Liver (tissue), 9 donors: ENCODE measurements around the gene CD27. TPM values are rescaled to one million over a fixed set of nuclear protein-coding genes. Genes with fewer than 3 reads are reported as not detected.
A peak's percentile ranks its signal among the peaks of the same experiment; 100 is the strongest.

Experiments
- DNase-seq: peaks from one replicate; pipeline ENCODE4 v3.0.0-alpha.2; 2017; ENCODE audit warnings: low spot score
- H3K27ac ChIP-seq, 2 donors: one replicate each; pipeline ENCODE4 v1.7.0; 2013; ENCODE audit warnings: inconsistent platforms in 2 of 2, low read length in 2 of 2, control low read depth in 1 of 2, low read depth in 1 of 2, mild to moderate bottlenecking in 1 of 2
- H3K27me3 ChIP-seq, 4 donors: one replicate each; pipeline versions ENCODE4 v1.6.1 to v1.7.0; 2013; ENCODE audit warnings: low read length in 3 of 4, inconsistent platforms in 1 of 4, mild to moderate bottlenecking in 1 of 4, moderate library complexity in 1 of 4; ENCODE audit not compliant: control insufficient read depth in 4 of 4, insufficient read depth in 4 of 4
- H3K36me3 ChIP-seq, 4 donors: one replicate each; pipeline versions ENCODE4 v1.6.1 to v1.7.0; 2013; ENCODE audit warnings: low read length in 3 of 4, mild to moderate bottlenecking in 3 of 4, low read depth in 1 of 4, moderate library complexity in 1 of 4; ENCODE audit not compliant: control insufficient read depth in 4 of 4, insufficient read depth in 3 of 4
- H3K4me1 ChIP-seq, 4 donors: one replicate each; pipeline versions ENCODE4 v1.6.1 to v1.7.0; 2013; ENCODE audit warnings: low read length in 3 of 4, mild to moderate bottlenecking in 3 of 4, moderate library complexity in 1 of 4; ENCODE audit not compliant: control insufficient read depth in 4 of 4, insufficient read depth in 4 of 4
- H3K4me3 ChIP-seq, 3 donors: one replicate each; pipeline versions ENCODE4 v1.6.1 to v1.7.0; 2013; ENCODE audit warnings: low read length in 3 of 3, control low read depth in 1 of 3, low read depth in 1 of 3, mild to moderate bottlenecking in 1 of 3
- H3K9ac ChIP-seq, 2 donors: one replicate each; pipeline ENCODE4 v1.7.0; 2013; ENCODE audit warnings: low read length in 2 of 2, mild to moderate bottlenecking in 2 of 2, moderate library complexity in 2 of 2, control low read depth in 1 of 2, low read depth in 1 of 2
- H3K9me3 ChIP-seq, 4 donors: one replicate each; pipeline versions ENCODE4 v1.6.1 to v1.7.0; 2013; ENCODE audit warnings: low read length in 3 of 4; ENCODE audit not compliant: control insufficient read depth in 4 of 4
- ATF3 ChIP-seq: IDR thresholded peaks from 2 replicates; pipeline ENCODE4 v1.6.1; 2016; ENCODE audit warnings: antibody characterized with exemption
- CTCF ChIP-seq: fragments of 150-350 bp; IDR thresholded peaks from 2 replicates; pipeline ENCODE4 v1.5.1; 2017; ENCODE audit warnings: improper control_type of control experiment, low read depth, low read length; ENCODE audit not compliant: missing input control
- EGR1 ChIP-seq, 2 donors: IDR thresholded peaks; 2 replicates each; pipeline ENCODE4 v1.6.1; 2016 to 2018; ENCODE audit warnings: antibody characterized with exemption in 2 of 2, low read depth in 2 of 2
- FOXA1 ChIP-seq: IDR thresholded peaks from 2 replicates; pipeline ENCODE4 v1.6.1; 2016; ENCODE audit warnings: antibody characterized with exemption
- FOXA2 ChIP-seq: IDR thresholded peaks from 2 replicates; pipeline ENCODE4 v1.6.1; 2016; ENCODE audit warnings: antibody characterized with exemption
- GABPA ChIP-seq, 2 donors: IDR thresholded peaks in 1 of 2; conservative IDR thresholded peaks in 1 of 2; 2 replicates each; pipeline ENCODE4 v1.6.1; 2016; ENCODE audit warnings: antibody characterized with exemption in 2 of 2, mild to moderate bottlenecking in 1 of 2, moderate library complexity in 1 of 2
- HNF4A ChIP-seq, 2 donors: conservative IDR thresholded peaks; 2 replicates each; pipeline ENCODE4 v1.6.1; 2016; ENCODE audit warnings: antibody characterized with exemption in 2 of 2, mild to moderate bottlenecking in 2 of 2
- HNF4G ChIP-seq: IDR thresholded peaks from 2 replicates; pipeline ENCODE4 v1.6.1; 2016; ENCODE audit warnings: antibody characterized with exemption
- JUND ChIP-seq, 2 donors: IDR thresholded peaks; 2 replicates each; pipeline ENCODE4 v1.6.1; 2016; ENCODE audit warnings: antibody characterized with exemption in 2 of 2
- MAX ChIP-seq: IDR thresholded peaks from 2 replicates; pipeline ENCODE4 v1.6.1; 2016; ENCODE audit warnings: antibody characterized with exemption
- RAD21 ChIP-seq, 2 donors: IDR thresholded peaks; 2 replicates each; pipeline ENCODE4 v1.6.1; 2016; ENCODE audit warnings: antibody characterized with exemption in 2 of 2, mild to moderate bottlenecking in 2 of 2
- SP1 ChIP-seq: IDR thresholded peaks from 2 replicates; pipeline ENCODE4 v1.6.1; 2018; ENCODE audit warnings: antibody characterized with exemption, mild to moderate bottlenecking
- TAF1 ChIP-seq: conservative IDR thresholded peaks from 2 replicates; pipeline ENCODE4 v1.6.1; 2016; ENCODE audit warnings: antibody characterized with exemption, mild to moderate bottlenecking
- YY1 ChIP-seq: IDR thresholded peaks from 2 replicates; pipeline ENCODE4 v1.6.1; 2016; ENCODE audit warnings: antibody characterized with exemption, mild to moderate bottlenecking
- ZBTB33 ChIP-seq: IDR thresholded peaks from 2 replicates; pipeline ENCODE4 v1.6.1; 2016; ENCODE audit warnings: antibody characterized with exemption
- WGBS: extraction: QIAGEN DNeasy Blood & Tissue Kit; methylation state at CpG from one replicate; pipeline ENCODE4 v1.1.7; 2013; 5-methylcytosine and 5-hydroxymethylcytosine counted together
- polyA plus RNA-seq, 2 donors: library from polyadenylated mRNA; stranded (reverse) in 1 of 2; unstranded in 1 of 2; fragments of 200-250 nt in 1 of 2; fragments of >200 nt in 1 of 2; fragmentation: Nextera tagmentation in 1 of 2; extraction: Ambion mirVana in 1 of 2; gene quantifications; one replicate each; pipeline versions ENCODE4 v1.2.1 to v1.2.3, GENCODE V29; 2013 to 2015
- total RNA-seq, 2 donors: library from RNA; depleted of rRNA; stranded (reverse); fragments of >200 nt; gene quantifications; one replicate each; pipeline ENCODE4 v1.2.3, GENCODE V29; 2014
- donor health status: healthy.
- donor health status: healthy.
- donor health status: healthy.
- donor health status: healthy.
- donor health status: healthy.

Gene CD27
- total and polyA plus RNA-seq, 4 donors, result 0.28 to 2.5 (median 0.62) TPM

- Histone ChIP-seq H3K4me3 (no peak overlapping the region), H3K4me1 (peaks cover 0 to 6% (median 4%) of the 10 kb centered on the region in 4 donors), H3K9me3 (no peaks in the 10 kb centered on the region), H3K9ac (no peak overlapping the region), H3K27ac (no peak overlapping the region), H3K36me3 (peaks cover 0 to 2% (median 0%) of the 10 kb centered on the region in 4 donors), H3K27me3 (no peaks in the 10 kb centered on the region)
- TF ChIP-seq FOXA1 (no peak), HNF4A (conservative IDR thresholded peaks at IDR 0.05) (no peak), GABPA (IDR thresholded peaks at IDR 0.05 in 1 of 2, conservative IDR thresholded peaks at IDR 0.05 in 1 of 2) (no peak), JUND (IDR thresholded peaks at IDR 0.05) (no peak), TAF1 (no peak), ATF3 (no peak), ZBTB33 (no peak), EGR1 (IDR thresholded peaks at IDR 0.05; ENCODE audit: low read depth in 2 of 2) (no peak), FOXA2 (no peak), HNF4G (no peak)
- DNase-seq, result no peak
- 70% methylated on average over 4 of the region's 4 CpGs for WGBS
These were observed 24.4 kb upstream of the CD27 start for GRCh38 chr12:6420364-6420763.

- WGBS, result 3% methylated on average over 9 of the region's 9 CpGs
- no peak overlapping the region for H3K4me3 ChIP-seq
- no peaks in the 10 kb centered on the region for H3K36me3 ChIP-seq
- H3K4me1 ChIP-seq, result peaks cover 0 to 6% (median 4%) of the 10 kb centered on the region in 4 donors
- no peak overlapping the region for H3K27ac ChIP-seq
- peak overlapping the region; percentile 1 to 58 for H3K9ac ChIP-seq
- DNase-seq, result peak; percentile 75
- peak; percentile 99 to 100 for TF ChIP-seq RAD21 (IDR thresholded peaks at IDR 0.05)
- peak in 1 of 2 donors; percentile 33 for TF ChIP-seq GABPA (IDR thresholded peaks at IDR 0.05 in 1 of 2, conservative IDR thresholded peaks at IDR 0.05 in 1 of 2)
- peak; percentile 89 for TF ChIP-seq CTCF
- no peak for TF ChIP-seq ATF3
- TF ChIP-seq SP1, result peak; percentile 15
- TF ChIP-seq FOXA1, result no peak
- no peak for TF ChIP-seq FOXA2
- peak; percentile 64 for TF ChIP-seq MAX
- peak; percentile 79 for TF ChIP-seq YY1
- no peaks in the 10 kb centered on the region for H3K9me3 ChIP-seq
- no peaks in the 10 kb centered on the region for H3K27me3 ChIP-seq
These were observed 21.3 kb upstream of the CD27 start for GRCh38 chr12:6423267-6424007.
